ENCODE data around the gene NHS. TPM values are rescaled to one million over a fixed set of nuclear protein-coding genes. Genes with fewer than 3 reads are reported as not detected.

The NHS gene
- total RNA-seq, 1 donor from 2014 or later: 8.3 TPM

DNA sequence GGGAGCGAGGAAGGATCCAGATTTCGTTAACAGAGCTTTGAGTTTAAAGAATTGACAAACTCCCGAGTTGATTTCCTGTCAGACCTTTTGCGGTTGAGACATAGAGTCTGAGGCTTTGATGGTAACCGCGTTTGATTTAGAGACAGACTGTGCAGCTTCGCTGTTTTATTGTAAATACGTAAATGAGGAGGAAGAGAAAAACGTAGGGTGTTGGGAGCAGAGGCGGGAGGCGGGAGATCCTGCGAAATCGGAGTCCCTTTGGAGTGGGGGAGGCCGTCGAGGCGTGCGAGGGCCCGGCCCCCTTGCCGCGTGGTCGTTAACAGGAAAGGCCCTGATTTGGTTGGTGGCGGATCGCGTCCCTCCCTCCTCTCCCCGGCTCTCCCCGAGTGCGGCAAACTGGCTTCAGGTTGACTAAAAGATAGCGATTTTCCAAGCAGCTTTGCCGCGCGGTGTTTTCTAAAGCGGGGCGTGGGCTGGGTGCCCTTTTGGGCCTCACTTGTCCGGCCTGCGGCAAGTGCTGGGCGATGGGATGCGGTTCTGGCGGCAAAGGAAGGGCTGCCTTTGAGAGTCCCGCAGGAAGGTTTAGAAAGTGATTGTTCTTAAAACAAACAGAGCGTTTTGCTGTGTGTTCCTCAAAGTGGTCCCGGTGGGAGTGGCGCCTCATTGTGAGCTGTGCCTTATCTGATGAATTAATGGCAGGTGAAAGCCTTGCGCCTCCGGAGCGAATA is 363.1 kb downstream of the NHS start:
- H3K36me3 Mint-ChIP-seq (ENCODE audit: low read depth): no peaks in the 10 kb centered on the region
- H3K27me3 Mint-ChIP-seq (ENCODE audit: low read depth): peaks cover 46% of the 10 kb centered on the region
- peak; percentile 12 for DNase-seq (ENCODE audit: low spot score)
- H3K27ac Mint-ChIP-seq: no peak overlapping the region
- H3K4me1 Mint-ChIP-seq (ENCODE audit: low read depth): peaks cover 19% of the 10 kb centered on the region
- H3K4me3 Mint-ChIP-seq (ENCODE audit: low read depth): peak overlapping the region; percentile 69
- H3K9me3 Mint-ChIP-seq: no peaks in the 10 kb centered on the region
- intact Hi-C loops (cut with micrococcal nuclease): loop anchor here (5.0 kb wide), 1 partner anchor 1604 kb away; the partner anchor contains the start of gene PDHA1

DNA sequence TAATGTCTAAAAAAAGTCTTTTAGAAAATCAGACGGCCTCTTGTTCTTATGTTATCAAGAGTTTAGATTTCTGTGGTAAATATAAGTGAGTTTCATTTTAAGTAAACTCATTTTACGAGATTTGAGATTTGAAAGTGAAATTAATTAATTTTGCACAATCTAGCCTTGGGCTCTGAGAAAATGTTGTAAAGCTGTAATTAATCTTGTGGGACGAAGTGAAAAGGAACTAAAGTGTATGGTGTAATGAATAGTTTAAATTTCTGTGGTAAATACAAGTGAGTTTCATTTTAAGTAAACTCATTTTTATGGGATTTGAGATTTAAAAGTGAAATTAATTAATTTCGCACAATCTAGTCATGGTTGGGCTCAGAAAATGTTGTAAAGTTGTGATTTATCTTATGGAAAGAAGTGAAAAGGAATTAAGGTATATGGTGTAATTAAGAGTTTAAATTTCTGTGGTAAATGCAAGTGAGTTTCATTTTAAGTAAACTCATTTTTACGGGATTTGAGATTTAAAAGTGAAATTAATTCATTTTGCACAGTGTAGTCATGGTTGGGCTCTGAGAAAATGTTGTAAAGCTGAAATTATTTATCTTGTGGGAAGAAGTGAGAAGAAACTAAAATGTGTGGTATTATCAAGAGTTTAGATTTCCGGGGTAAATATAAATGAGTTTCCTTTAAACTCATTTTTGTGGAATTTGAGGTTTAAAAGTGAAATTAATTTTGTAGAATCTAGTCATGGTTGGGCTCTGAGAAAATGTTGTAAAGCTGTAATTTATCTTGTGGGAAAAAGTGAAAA is 363.9 kb downstream of the NHS start:
- Mint-ChIP-seq H3K4me3 (ENCODE audit: low read depth) (peak overlapping the region; percentile 15), H3K4me1 (ENCODE audit: low read depth) (peaks cover 19% of the 10 kb centered on the region)
- intact Hi-C loops (cut with micrococcal nuclease): loop anchor here (5.0 kb wide), 1 partner anchor 1603 kb away; the partner anchor contains the start of gene PDHA1

DNA sequence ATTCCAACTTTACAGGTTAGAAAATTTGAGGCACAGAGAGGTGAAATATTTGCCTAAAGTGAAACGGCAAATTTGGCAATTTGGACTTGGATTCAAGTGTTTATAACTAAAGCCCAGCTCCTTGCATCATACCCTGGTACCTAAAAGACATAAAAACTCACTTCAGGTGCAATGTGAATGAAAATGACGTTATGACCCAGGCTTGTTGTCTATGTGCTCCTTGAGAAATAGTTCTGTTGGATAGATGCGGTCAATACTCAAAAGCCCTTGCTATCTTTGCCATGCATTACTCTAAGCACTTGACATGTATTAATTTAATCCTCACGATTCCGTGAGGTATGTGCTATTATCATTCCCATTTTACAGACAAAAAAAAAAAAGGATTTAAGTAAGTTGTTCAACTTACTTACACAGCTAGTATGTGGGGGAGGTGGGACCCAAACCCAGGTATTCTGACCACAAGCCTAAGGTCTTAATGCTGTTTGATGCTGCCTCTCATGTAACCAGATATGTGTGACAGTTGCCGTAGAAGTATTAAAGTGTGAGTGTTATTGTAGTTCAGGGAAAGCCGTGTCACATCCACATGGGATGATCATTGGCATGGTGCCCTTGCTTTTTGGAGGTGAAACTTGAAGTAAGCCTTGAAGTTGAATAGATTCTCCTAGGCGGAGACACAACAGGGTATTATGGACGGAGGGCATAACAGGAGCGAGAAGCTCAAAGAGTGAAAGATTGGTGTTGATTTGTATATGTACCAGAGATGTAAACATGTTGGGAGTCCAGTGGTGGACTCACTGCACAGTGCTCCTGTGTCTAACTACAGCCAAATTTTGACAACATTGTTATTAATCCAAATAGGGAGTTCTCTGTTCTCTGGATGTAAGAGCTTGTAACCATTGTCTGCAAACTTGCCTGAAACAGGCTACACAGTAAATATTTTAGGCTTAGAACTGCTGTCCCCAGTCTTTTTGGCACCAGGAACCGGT is 365.4 kb downstream of the NHS start:
- Mint-ChIP-seq H3K36me3 (ENCODE audit: low read depth) (no peaks in the 10 kb centered on the region), H3K4me3 (ENCODE audit: low read depth) (no peak overlapping the region)
- intact Hi-C loops (cut with micrococcal nuclease): no loop called here

More for the DNA sequence above, 363.9 kb downstream of the NHS start:
- Mint-ChIP-seq H3K27me3 (ENCODE audit: low read depth) (peaks cover 45% of the 10 kb centered on the region), H3K27ac (peak overlapping the region; percentile 17), H3K36me3 (ENCODE audit: low read depth) (no peaks in the 10 kb centered on the region), H3K9me3 (no peaks in the 10 kb centered on the region)
- no peak for DNase-seq (ENCODE audit: low spot score)

DNA sequence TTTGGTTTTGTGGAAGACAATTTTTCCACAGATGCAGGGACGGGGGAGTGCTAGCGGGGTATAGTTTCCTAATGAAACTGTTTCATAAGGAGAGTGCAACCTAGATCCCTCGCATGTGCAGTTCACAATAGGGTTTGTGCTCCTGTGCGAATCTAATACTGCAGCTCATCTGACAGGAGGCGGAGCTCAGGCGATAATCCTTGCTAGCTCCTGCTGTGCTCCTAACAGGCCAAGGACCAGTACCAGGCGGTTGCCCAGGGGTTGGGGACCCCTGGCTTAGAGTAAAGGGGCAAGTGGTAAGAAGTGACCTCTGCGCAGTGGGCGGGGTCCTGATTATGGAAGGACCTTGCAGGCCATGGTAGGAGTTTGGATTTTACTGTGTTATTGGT is 366.1 kb downstream of the NHS start:
- DNase-seq (ENCODE audit: low spot score): no peak
- H3K27me3 Mint-ChIP-seq (ENCODE audit: low read depth): peaks cover 41% of the 10 kb centered on the region
- no peak overlapping the region for H3K4me3 Mint-ChIP-seq (ENCODE audit: low read depth)
- intact Hi-C loops (cut with micrococcal nuclease): no loop called here
- H3K9me3 Mint-ChIP-seq: no peaks in the 10 kb centered on the region
- no peaks in the 10 kb centered on the region for H3K36me3 Mint-ChIP-seq (ENCODE audit: low read depth)
- H3K27ac Mint-ChIP-seq: no peak overlapping the region
- H3K4me1 Mint-ChIP-seq (ENCODE audit: low read depth): peaks cover 19% of the 10 kb centered on the region

More for the DNA sequence above, 365.4 kb downstream of the NHS start:
- Mint-ChIP-seq H3K27me3 (ENCODE audit: low read depth) (peaks cover 41% of the 10 kb centered on the region), H3K9me3 (no peaks in the 10 kb centered on the region), H3K27ac (no peak overlapping the region), H3K4me1 (ENCODE audit: low read depth) (peaks cover 19% of the 10 kb centered on the region)
- no peak for DNase-seq (ENCODE audit: low spot score)

DNA sequence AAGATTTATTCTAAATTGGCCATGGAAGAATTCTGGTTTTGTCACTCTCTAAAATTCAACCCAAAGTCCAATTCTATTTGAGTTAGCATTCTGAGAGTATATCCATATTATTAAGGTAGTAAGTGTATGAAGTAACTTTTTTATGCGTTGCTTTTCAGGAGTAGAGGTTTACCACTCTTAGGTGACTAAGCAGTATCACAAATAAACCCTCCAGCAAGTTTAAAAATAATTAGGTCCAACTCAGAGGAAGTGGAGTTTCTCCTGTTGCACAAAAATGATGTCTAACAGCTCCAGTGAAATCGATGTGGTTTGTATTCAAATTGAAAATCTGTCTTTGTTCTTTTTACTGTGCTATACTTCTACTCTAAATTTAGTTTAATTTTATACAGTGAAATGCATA is 368.9 kb downstream of the NHS start:
- no peak for DNase-seq (ENCODE audit: low spot score)
- H3K9me3 Mint-ChIP-seq: no peaks in the 10 kb centered on the region
- intact Hi-C loops (cut with micrococcal nuclease): no loop called here
- no peak overlapping the region for H3K4me3 Mint-ChIP-seq (ENCODE audit: low read depth)
- peaks cover 6% of the 10 kb centered on the region for H3K4me1 Mint-ChIP-seq (ENCODE audit: low read depth)
- no peak overlapping the region for H3K27ac Mint-ChIP-seq
- peaks cover 45% of the 10 kb centered on the region for H3K27me3 Mint-ChIP-seq (ENCODE audit: low read depth)
- no peaks in the 10 kb centered on the region for H3K36me3 Mint-ChIP-seq (ENCODE audit: low read depth)

DNA sequence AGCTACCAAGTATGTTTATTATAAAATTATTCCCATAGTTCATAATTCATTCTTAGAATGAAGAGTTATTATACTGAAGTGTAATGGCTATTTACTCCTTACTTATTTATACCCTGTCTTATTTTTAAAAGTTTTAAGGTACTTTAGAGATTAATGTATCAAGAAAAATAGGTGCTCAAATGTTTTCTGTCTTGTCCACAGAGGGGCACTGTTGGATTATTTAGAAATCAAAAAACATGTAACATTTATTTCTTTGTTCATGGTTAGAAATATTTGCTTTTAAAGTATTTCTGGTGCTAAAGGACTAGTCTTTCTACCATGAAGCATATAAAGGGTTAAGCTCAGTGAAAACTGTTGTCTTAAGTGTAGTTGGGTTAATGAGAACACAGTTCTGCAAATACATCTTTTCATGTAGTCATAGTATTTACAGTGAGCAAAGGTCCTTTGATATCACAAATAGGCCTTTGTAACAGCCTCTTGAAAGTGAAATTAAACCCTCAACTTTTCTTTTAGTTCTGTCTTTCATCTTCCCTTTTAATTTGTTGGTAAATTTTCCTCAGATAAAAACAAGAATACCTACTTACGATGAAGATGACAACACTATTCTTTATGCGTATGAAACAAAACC is 370.0 kb downstream of the NHS start:
- no peak for DNase-seq (ENCODE audit: low spot score)
- no peaks in the 10 kb centered on the region for H3K36me3 Mint-ChIP-seq (ENCODE audit: low read depth)
- intact Hi-C loops (cut with micrococcal nuclease): no loop called here
- peaks cover 36% of the 10 kb centered on the region for H3K27me3 Mint-ChIP-seq (ENCODE audit: low read depth)
- H3K9me3 Mint-ChIP-seq: no peaks in the 10 kb centered on the region
- H3K27ac Mint-ChIP-seq: no peak overlapping the region
- H3K4me3 Mint-ChIP-seq (ENCODE audit: low read depth): no peak overlapping the region
- H3K4me1 Mint-ChIP-seq (ENCODE audit: low read depth): no peaks in the 10 kb centered on the region

DNA sequence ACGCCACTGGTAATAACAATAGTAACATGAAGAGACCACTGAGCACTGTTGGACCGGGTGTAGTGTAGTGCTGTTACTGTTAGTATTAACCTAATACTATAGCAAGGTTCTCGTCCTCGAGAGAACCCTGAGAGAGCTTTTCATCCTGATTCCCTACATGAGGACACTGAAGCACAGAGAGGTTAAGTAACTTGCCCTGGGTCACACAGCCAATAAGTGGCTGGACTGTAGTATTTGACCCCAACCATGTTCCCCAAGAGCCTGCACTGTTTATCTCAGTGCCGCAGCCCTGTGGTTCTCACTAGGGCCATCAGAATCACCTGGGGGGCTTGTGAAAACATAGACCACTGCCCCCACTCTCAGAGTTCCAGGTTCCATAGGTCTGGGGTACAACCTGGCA is 372.7 kb downstream of the NHS start:
- no peak for DNase-seq (ENCODE audit: low spot score)
- Mint-ChIP-seq H3K9me3 (no peaks in the 10 kb centered on the region), H3K4me3 (ENCODE audit: low read depth) (no peak overlapping the region), H3K27ac (no peak overlapping the region), H3K27me3 (ENCODE audit: low read depth) (peaks cover 14% of the 10 kb centered on the region), H3K36me3 (ENCODE audit: low read depth) (no peaks in the 10 kb centered on the region), H3K4me1 (ENCODE audit: low read depth) (no peaks in the 10 kb centered on the region)
- intact Hi-C loops (cut with micrococcal nuclease): no loop called here

DNA sequence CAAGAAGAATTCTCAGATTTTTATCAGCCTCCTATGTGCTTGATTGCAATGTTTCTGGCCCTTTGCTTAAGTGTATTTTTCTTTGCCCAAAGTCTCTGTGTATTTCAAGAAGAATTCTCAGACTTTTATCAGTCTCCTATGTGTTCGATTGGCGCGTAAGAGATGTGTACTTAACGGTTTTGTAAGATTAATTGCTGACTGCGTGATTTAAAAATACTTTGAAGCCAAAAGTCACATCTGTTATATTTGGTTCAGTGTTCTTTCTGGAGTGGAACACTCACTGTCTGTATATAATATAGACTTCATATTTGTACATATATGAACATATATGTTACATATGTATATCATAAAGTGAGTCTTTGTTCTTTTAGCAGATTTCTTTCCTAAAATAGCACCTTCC is 373.7 kb downstream of the NHS start:
- no peaks in the 10 kb centered on the region for H3K4me1 Mint-ChIP-seq (ENCODE audit: low read depth)
- peaks cover 11% of the 10 kb centered on the region for H3K27me3 Mint-ChIP-seq (ENCODE audit: low read depth)
- no peak overlapping the region for H3K27ac Mint-ChIP-seq
- no peaks in the 10 kb centered on the region for H3K9me3 Mint-ChIP-seq
- no peak overlapping the region for H3K4me3 Mint-ChIP-seq (ENCODE audit: low read depth)
- H3K36me3 Mint-ChIP-seq (ENCODE audit: low read depth): no peaks in the 10 kb centered on the region
- DNase-seq (ENCODE audit: low spot score): no peak
- intact Hi-C loops (cut with micrococcal nuclease): no loop called here

DNA sequence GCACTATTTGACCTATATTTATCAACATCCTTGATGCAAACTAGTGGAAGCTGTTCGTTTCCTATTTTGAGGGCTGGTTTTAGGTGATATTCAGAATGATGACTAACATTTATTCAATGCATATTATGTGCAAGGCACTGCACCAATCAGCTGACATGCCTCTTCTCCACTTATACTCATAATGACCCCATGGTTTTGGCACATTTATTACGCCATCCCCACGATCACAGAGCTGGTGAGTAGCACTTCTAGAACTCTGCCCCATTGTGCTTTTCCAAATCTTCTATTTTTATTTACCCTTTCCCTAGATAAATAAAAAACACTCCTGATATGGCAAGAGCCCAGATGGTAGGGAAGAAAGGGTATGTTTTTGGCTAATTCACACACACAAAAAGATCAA is 375.4 kb downstream of the NHS start:
- H3K27me3 Mint-ChIP-seq (ENCODE audit: low read depth): peaks cover 11% of the 10 kb centered on the region
- no peaks in the 10 kb centered on the region for H3K36me3 Mint-ChIP-seq (ENCODE audit: low read depth)
- H3K4me3 Mint-ChIP-seq (ENCODE audit: low read depth): no peak overlapping the region
- no peak overlapping the region for H3K27ac Mint-ChIP-seq
- no peaks in the 10 kb centered on the region for H3K9me3 Mint-ChIP-seq
- intact Hi-C loops (cut with micrococcal nuclease): no loop called here
- no peaks in the 10 kb centered on the region for H3K4me1 Mint-ChIP-seq (ENCODE audit: low read depth)
- no peak for DNase-seq (ENCODE audit: low spot score)

DNA sequence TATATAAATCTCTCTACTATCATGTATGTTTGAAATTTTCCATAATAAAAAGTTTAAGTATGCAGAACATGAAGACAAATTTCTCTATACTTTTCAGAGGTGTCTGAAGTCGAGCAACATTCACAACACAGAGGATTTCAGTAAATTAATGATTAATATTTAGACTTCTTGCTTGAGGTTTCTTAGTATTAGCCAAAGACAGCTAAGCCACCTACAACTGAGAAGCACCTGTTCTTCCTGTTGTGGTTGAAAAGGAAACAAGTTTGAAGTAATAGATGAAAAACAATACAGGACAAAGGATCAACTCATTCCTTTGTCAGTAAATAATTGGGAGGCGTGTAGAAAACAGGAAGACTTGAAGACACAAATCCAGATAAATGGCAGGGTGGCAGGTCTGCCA is 383.4 kb downstream of the NHS start:
- no peak overlapping the region for H3K27ac Mint-ChIP-seq
- peaks cover 4% of the 10 kb centered on the region for H3K27me3 Mint-ChIP-seq (ENCODE audit: low read depth)
- intact Hi-C loops (cut with micrococcal nuclease): no loop called here
- DNase-seq (ENCODE audit: low spot score): no peak
- no peaks in the 10 kb centered on the region for H3K9me3 Mint-ChIP-seq
- H3K4me1 Mint-ChIP-seq (ENCODE audit: low read depth): no peaks in the 10 kb centered on the region
- no peaks in the 10 kb centered on the region for H3K36me3 Mint-ChIP-seq (ENCODE audit: low read depth)
- H3K4me3 Mint-ChIP-seq (ENCODE audit: low read depth): no peak overlapping the region

DNA sequence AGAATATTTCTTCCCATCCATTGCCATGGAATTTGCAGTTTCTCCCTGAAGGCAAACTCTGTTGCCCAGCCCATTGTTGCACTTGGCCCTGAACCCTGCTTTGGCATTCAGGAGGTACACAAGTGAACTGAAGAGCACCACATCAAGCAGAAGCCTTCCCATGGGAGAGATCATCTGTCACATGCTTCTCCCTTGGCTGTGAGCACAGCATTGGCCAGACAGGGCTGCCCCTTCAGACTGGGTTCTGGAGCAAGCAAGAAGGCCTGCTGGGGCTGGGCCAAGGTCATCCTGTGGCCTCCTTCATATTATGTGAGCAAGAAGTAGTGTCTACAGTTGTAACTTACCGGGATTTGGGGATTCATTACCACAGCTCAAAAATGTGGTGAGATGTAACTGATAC is 385.0 kb downstream of the NHS start:
- H3K4me3 Mint-ChIP-seq (ENCODE audit: low read depth): no peak overlapping the region
- intact Hi-C loops (cut with micrococcal nuclease): no loop called here
- no peaks in the 10 kb centered on the region for H3K36me3 Mint-ChIP-seq (ENCODE audit: low read depth)
- DNase-seq (ENCODE audit: low spot score): no peak
- H3K27me3 Mint-ChIP-seq (ENCODE audit: low read depth): peaks cover 4% of the 10 kb centered on the region
- H3K27ac Mint-ChIP-seq: no peak overlapping the region
- H3K4me1 Mint-ChIP-seq (ENCODE audit: low read depth): no peaks in the 10 kb centered on the region
- H3K9me3 Mint-ChIP-seq: no peaks in the 10 kb centered on the region

DNA sequence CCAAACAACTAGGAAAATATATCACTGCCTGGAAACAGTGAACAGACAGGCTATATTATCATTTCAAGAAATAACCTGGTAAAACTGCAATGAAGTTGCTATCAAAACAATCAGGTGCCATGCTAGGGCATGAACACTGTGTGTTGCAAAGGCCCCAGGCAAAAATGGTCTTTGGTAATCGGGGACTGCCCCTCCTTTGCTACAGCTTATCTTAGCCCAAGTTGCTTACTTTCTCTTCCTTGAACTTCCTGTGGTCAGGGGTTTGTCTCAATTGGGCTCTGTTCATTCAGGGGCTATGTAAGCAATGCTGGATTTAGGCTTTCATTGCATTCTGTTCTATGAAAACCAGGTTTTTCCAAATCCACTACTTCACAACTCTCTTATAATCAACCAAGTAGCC is 392.7 kb downstream of the NHS start:
- Mint-ChIP-seq H3K4me1 (ENCODE audit: low read depth) (no peaks in the 10 kb centered on the region), H3K27ac (no peak overlapping the region), H3K4me3 (ENCODE audit: low read depth) (no peak overlapping the region), H3K27me3 (ENCODE audit: low read depth) (no peaks in the 10 kb centered on the region), H3K9me3 (no peaks in the 10 kb centered on the region), H3K36me3 (ENCODE audit: low read depth) (no peaks in the 10 kb centered on the region)
- intact Hi-C loops (cut with micrococcal nuclease): no loop called here
- no peak for DNase-seq (ENCODE audit: low spot score)

Measured in activated T-helper 2 cell treated with anti-CD3 and anti-CD28 coated beads, Interferon-gamma antibody, Interleukin-2, Interleukin-4, amounts not matched to agents 10 μg/mL and 5 μg/mL and 100 μg/mL, durations not matched to agents 14 hours and 24 hours and 36 hours (primary cell).